K562 (cell line): ENCODE results near the gene HOXB4. TPM values are rescaled to one million over a fixed set of nuclear protein-coding genes. Genes with fewer than 3 reads are reported as not detected.

Source experiments
- ATAC-seq: fragments of 200-7000 bp; cut with Tn5 transposase; 3 replicates; pipeline ENCODE4 v1.9.1; 2020; ENCODE audit warnings: moderate library complexity
- BruUV-seq: library from RNA; stranded (reverse); fragments of 400-500 nt; replicated peaks from 2 replicates; lab custom pipeline; 2021; lab: Mats Ljungman, UMichigan
- CTCF ChIA-PET: fragments of 300-600 bp; formaldehyde crosslinking; extraction: SDS; loops from one replicate; lab custom pipeline; 2021; ENCODE audit warnings: low intra/inter-chr PET ratio; lab: Yijun Ruan, JAX
- POLR2A ChIA-PET: fragments of 300-600, 350-650 bp; sonication (Branson Sonifier 250); formaldehyde crosslinking; extraction: SDS; loops from one replicate; lab custom pipeline; 2021; ENCODE audit warnings: antibody characterized with exemption, inconsistent platforms; lab: Yijun Ruan, JAX
- DNase-seq, 4 experiments: peaks; one replicate each; pipeline versions ENCODE4 v3.0.0 to v3.0.0-alpha.2; 2011 to 2018; ENCODE audit warnings: low spot score in 3 of 4, mixed read lengths in 3 of 4; ENCODE audit errors: extremely low read depth in 1 of 4
- FAIRE-seq: peaks from 2 replicates; lab custom pipeline; 2011; peaks lifted over from hg19 to GRCh38; lab: Jason Lieb, UNC
- H2AFZ ChIP-seq: 2 replicates; pipeline ENCODE4 v1.6.0; 2011; ENCODE audit warnings: low read depth, low read length, control low read depth, inconsistent platforms
- H3K27ac ChIP-seq: fragments of 200-600 bp; 3 replicates; pipeline ENCODE4 v1.8.0; 2011; ENCODE audit warnings: low read depth, mild to moderate bottlenecking, control low read depth, inconsistent platforms, low read length, moderate library complexity, mixed read lengths; ENCODE audit errors: extremely low read depth
- H3K27me3 ChIP-seq, 2 experiments: fragments of 300-600 bp in 1 of 2; 2 replicates in 1 of 2; 3 replicates in 1 of 2; pipeline versions ENCODE4 v1.6.0 to v1.8.0; 2011; ENCODE audit warnings: inconsistent platforms in 2 of 2, low read length in 2 of 2, mild to moderate bottlenecking in 1 of 2, mixed read lengths in 1 of 2, moderate library complexity in 1 of 2; ENCODE audit not compliant: control insufficient read depth in 2 of 2, insufficient read depth in 2 of 2
- H3K36me3 ChIP-seq: fragments of 300-600 bp; 3 replicates; pipeline ENCODE4 v1.8.0; 2011; ENCODE audit warnings: mild to moderate bottlenecking, low read length, inconsistent platforms; ENCODE audit not compliant: control insufficient read depth, insufficient read depth
- H3K4me1 ChIP-seq, 2 experiments: fragments of 200-600 bp in 1 of 2; replicated peaks in 1 of 2; 2 replicates in 1 of 2; 3 replicates in 1 of 2; pipeline versions ENCODE4 v1.5.1 to v1.8.0; 2011; ENCODE audit warnings: inconsistent platforms in 2 of 2, low read length in 2 of 2, mild to moderate bottlenecking in 1 of 2, mixed read lengths in 1 of 2, moderate library complexity in 1 of 2; ENCODE audit not compliant: control insufficient read depth in 2 of 2, insufficient read depth in 2 of 2
- H3K4me2 ChIP-seq: 2 replicates; pipeline ENCODE4 v1.6.1; 2011; ENCODE audit warnings: low read length, control low read depth, inconsistent platforms, mixed read lengths; ENCODE audit not compliant: insufficient read depth
- H3K4me3 ChIP-seq: fragments of 200-600 bp; sonication (generic), shearing (Covaris generic); 2 replicates; pipeline ENCODE4 v1.5.1; 2016; ENCODE audit warnings: control low read depth, inconsistent platforms
- H3K79me2 ChIP-seq: fragments of 200-600 bp; 3 replicates; pipeline ENCODE4 v1.8.0; 2011; ENCODE audit warnings: low read length, inconsistent platforms; ENCODE audit not compliant: control insufficient read depth, insufficient read depth
- H3K9ac ChIP-seq, 2 experiments: 2 replicates each; pipeline versions ENCODE4 v1.6.0 to v1.6.1; 2011; ENCODE audit warnings: low read depth in 2 of 2, low read length in 2 of 2, control low read depth in 1 of 2, inconsistent platforms in 1 of 2, mild to moderate bottlenecking in 1 of 2, mixed read lengths in 1 of 2; ENCODE audit not compliant: insufficient read depth in 1 of 2
- H3K9me1 ChIP-seq: one replicate; pipeline ENCODE4 v1.6.0; 2011; ENCODE audit warnings: inconsistent platforms, mild to moderate bottlenecking, low read length, moderate library complexity; ENCODE audit not compliant: control insufficient read depth, insufficient read depth
- H3K9me3 ChIP-seq: replicated peaks from 2 replicates; pipeline ENCODE4 v1.5.1; 2011; ENCODE audit warnings: low read depth, low read length, inconsistent platforms; ENCODE audit not compliant: control insufficient read depth, insufficient read depth
- H4K20me1 ChIP-seq: replicated peaks from 2 replicates; pipeline ENCODE4 v1.6.1; 2011; ENCODE audit warnings: low read length, inconsistent platforms, mixed read lengths; ENCODE audit not compliant: control insufficient read depth, insufficient read depth
- GTF2A2 ChIP-seq: IDR thresholded peaks from 2 replicates; pipeline ENCODE4 v1.6.1; 2016; ENCODE audit warnings: mild to moderate bottlenecking, missing genetic modification characterization, missing compliant biosample characterization
- KAT7 ChIP-seq: sonication (generic); formaldehyde crosslinking; IDR thresholded peaks from 2 replicates; pipeline ENCODE4 v1.8.0; 2022; ENCODE audit warnings: missing genetic modification reagents, mild to moderate bottlenecking, borderline replicate concordance
- NFRKB ChIP-seq: fragments of 450-650 bp; IDR thresholded peaks from 2 replicates; pipeline ENCODE4 v1.6.1; 2016; ENCODE audit warnings: low read depth
- NONO ChIP-seq, 2 experiments: fragments of 200-400 bp in 1 of 2; fragments of 450-650 bp in 1 of 2; formaldehyde crosslinking in 1 of 2; IDR thresholded peaks; 2 replicates each; pipeline ENCODE4 v1.6.1; 2017; ENCODE audit warnings: low read depth in 2 of 2, mild to moderate bottlenecking in 2 of 2, moderate library complexity in 2 of 2, low read length in 1 of 2
- RBFOX2 ChIP-seq: fragments of 200-400 bp; formaldehyde crosslinking; IDR thresholded peaks from 2 replicates; pipeline ENCODE4 v1.6.1; 2017; ENCODE audit warnings: low read depth, mild to moderate bottlenecking, low read length, moderate library complexity
- SMAD4 ChIP-seq: fragments of 250-450 bp; sonication (Bioruptor Pico); conservative IDR thresholded peaks from 2 replicates; pipeline ENCODE4 v1.8.0; 2021; ENCODE audit warnings: inconsistent platforms, mild to moderate bottlenecking, moderate library complexity
- SMC3 ChIP-seq: conservative IDR thresholded peaks from 2 replicates; pipeline ENCODE4 v1.6.1; 2011; ENCODE audit warnings: low read depth, low read length, improper control_type of control experiment; ENCODE audit not compliant: insufficient read depth
- TCFL5 ChIP-seq: fragments of 250-450 bp; sonication (Bioruptor Pico); conservative IDR thresholded peaks from 2 replicates; pipeline ENCODE4 v1.6.1; 2021; ENCODE audit warnings: mild to moderate bottlenecking, moderate library complexity, matching md5 sums
- WGBS: fragments of 100-300 bp; shearing (Covaris generic); methylation state at CpG from one replicate; pipeline ENCODE4 v1.1.6; 2016; ENCODE audit warnings: low coverage, mixed read lengths; ENCODE audit not compliant: insufficient coverage; ENCODE audit errors: missing lambda C conversion rate; 5-methylcytosine and 5-hydroxymethylcytosine counted together
- in situ Hi-C: fragments of 300-500 bp; cut with MboI; formaldehyde crosslinking; loops from 4 replicates; pipeline ENCODE4 v1.15.0; 2018; ENCODE audit warnings: inconsistent platforms, mixed read lengths
- intact Hi-C: fragments of 100-400 bp; cut with micrococcal nuclease; formaldehyde crosslinking; loops from 2 replicates; pipeline ENCODE4 v1.14.2; 2022
- polyA plus RNA-seq, 8 experiments: library from polyadenylated mRNA; depleted of rRNA in 4 of 8; stranded (reverse) in 5 of 8; unstranded in 3 of 8; fragments of >200 nt; fragmentation: Nextera tagmentation in 2 of 8; fragmentation: Illumina TruSeq in 1 of 8; extraction: Ambion mirVana in 2 of 8; extraction: Trizol in 1 of 8; gene quantifications; 2 replicates each; pipeline versions ENCODE4 v1.2.1 to v1.2.3, GENCODE V29; 2011 to 2014; ENCODE audit warnings: inconsistent platforms in 1 of 8, missing spikeins in 1 of 8
- total RNA-seq, 7 experiments: library from RNA; depleted of rRNA in 6 of 7; stranded (reverse); fragments of >200 nt in 6 of 7; fragmentation: Illumina TruSeq in 2 of 7; extraction: Trizol in 2 of 7; gene quantifications; 2 replicates each; pipeline versions ENCODE4 v1.2.1 to v1.2.3, GENCODE V29; 2011 to 2021; ENCODE audit warnings: low replicate concordance in 1 of 7
- TF ChIP-seq, protein P1 (sequence below): sonication (generic); formaldehyde crosslinking; IDR thresholded peaks from 2 replicates; pipeline ENCODE4 v1.8.1; 2023; ENCODE audit warnings: mild to moderate bottlenecking, missing genetic modification reagents
- TF ChIP-seq, protein P2 (sequence below): fragments of 450-650 bp; formaldehyde crosslinking; IDR thresholded peaks from 2 replicates; pipeline ENCODE4 v1.4.0; 2022; ENCODE audit warnings: missing genetic modification characterization

Gene HOXB4
- total and polyA plus RNA-seq, 9 of the 15 experiments (the other 6 are each of a cell fraction or from before 2014, with no cell fraction given): 1.6 to 34.9 (median 14.9) TPM

DNA sequence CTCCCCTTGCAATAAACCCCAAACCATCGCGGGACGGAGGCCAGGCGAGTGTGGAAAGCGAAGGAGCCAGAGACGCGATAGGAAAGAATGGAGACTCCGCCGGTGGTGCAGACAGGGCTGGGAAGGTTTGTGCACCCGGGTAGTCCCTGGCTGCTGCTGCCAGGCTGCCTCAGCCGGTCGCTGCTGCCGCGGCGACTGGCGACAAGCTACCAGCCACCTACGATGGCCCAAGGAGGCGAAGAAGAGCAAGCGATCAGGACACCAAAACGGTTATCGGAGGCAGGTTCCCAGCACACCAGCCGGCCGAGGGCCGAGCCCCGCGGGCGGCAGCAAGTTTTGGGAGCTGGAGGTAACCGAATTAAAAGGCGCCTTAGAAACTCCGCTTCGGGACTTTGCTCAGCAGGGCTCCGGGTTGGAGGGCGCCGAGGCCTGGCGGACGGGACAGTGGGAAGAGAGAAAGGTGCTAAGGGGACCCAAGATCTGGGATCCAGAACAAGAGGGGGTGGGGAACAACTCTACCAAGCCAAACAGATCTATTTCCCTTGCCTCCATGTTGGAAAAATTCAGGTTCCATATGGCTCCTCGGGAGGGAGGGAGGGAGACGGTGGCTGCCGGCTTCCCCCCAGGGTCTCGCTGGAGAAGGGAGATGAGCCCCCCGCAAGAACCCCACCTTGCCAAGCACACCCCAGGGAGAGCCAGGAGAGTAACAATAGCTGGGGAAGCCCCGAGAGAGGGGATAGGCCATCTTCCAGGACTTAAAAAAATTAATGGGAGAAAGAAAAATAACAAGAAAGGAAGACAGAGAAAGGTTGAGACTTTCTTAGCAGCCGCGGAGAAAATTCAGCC is 23.5 kb downstream of the HOXB4 start:
- peak overlapping the region; percentile 79 for H3K4me2 ChIP-seq
- H2AFZ ChIP-seq: no peak overlapping the region
- H3K27ac ChIP-seq: peak overlapping the region; percentile 93
- FAIRE-seq (no peak), ATAC-seq (no peak), DNase-seq (no peak)
- H3K9me1 ChIP-seq: no peaks in the 10 kb centered on the region
- peak overlapping the region; percentile 41 to 86 for H3K9ac ChIP-seq
- H3K36me3 ChIP-seq: peaks cover 74% of the 10 kb centered on the region; the same call in 2 of the 3 replicates
- H3K9me3 ChIP-seq: no peaks in the 10 kb centered on the region
- H3K4me3 ChIP-seq: peak overlapping the region; percentile 3; the same call in 1 of the 2 replicates
- intact Hi-C loops: no loop called here
- H3K27me3 ChIP-seq: no peaks in the 10 kb centered on the region
- H3K4me1 ChIP-seq: peaks cover 46 to 58% of the 10 kb centered on the region in 2 experiments
- POLR2A ChIA-PET: interaction anchor here (0.7 to 3.4 kb wide), 6 partner anchors 8 to 63 kb away, joined by 3 to 21 read pairs (median 6); no protein-coding TSS in a partner anchor
- CTCF ChIA-PET: no interaction called here
- in situ Hi-C loops: no loop called here
- H3K79me2 ChIP-seq: peaks cover 55% of the 10 kb centered on the region
- no peaks in the 10 kb centered on the region for H4K20me1 ChIP-seq
- WGBS: 80% methylated on average over 33 of the region's 44 CpGs
- no TSS peak for BruUV-seq
- TF ChIP-seq SMAD4 (CRISPR knock-in tag) (0 out of 2 replicates have a peak, but pooled peaks have one; percentile 33), KAT7 (CRISPR knock-in tag) (no peak), TCFL5 (CRISPR knock-in tag) (no peak), GTF2A2 (0 out of 2 replicates have a peak, but pooled peaks have one; percentile 0), RBFOX2 (peak; percentile 54), SMC3 (no peak), NONO (IDR thresholded peaks at IDR 0.05; ENCODE audit: low read depth in 2 of 2, low read length in 1 of 2) (no peak), NFRKB (0 out of 2 replicates have a peak, but pooled peaks have one; percentile 42)
- TF ChIP-seq, protein P1, sequence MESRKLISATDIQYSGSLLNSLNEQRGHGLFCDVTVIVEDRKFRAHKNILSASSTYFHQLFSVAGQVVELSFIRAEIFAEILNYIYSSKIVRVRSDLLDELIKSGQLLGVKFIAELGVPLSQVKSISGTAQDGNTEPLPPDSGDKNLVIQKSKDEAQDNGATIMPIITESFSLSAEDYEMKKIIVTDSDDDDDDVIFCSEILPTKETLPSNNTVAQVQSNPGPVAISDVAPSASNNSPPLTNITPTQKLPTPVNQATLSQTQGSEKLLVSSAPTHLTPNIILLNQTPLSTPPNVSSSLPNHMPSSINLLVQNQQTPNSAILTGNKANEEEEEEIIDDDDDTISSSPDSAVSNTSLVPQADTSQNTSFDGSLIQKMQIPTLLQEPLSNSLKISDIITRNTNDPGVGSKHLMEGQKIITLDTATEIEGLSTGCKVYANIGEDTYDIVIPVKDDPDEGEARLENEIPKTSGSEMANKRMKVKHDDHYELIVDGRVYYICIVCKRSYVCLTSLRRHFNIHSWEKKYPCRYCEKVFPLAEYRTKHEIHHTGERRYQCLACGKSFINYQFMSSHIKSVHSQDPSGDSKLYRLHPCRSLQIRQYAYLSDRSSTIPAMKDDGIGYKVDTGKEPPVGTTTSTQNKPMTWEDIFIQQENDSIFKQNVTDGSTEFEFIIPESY (CRISPR knock-in tag): peak; percentile 90
- TF ChIP-seq, protein P2, sequence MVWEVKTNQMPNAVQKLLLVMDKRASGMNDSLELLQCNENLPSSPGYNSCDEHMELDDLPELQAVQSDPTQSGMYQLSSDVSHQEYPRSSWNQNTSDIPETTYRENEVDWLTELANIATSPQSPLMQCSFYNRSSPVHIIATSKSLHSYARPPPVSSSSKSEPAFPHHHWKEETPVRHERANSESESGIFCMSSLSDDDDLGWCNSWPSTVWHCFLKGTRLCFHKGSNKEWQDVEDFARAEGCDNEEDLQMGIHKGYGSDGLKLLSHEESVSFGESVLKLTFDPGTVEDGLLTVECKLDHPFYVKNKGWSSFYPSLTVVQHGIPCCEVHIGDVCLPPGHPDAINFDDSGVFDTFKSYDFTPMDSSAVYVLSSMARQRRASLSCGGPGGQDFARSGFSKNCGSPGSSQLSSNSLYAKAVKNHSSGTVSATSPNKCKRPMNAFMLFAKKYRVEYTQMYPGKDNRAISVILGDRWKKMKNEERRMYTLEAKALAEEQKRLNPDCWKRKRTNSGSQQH (CRISPR knock-in tag): no peak
